ENCODE data around the gene RCC1.
"Not testable (repeated sequence)": the region's sequence is repeated elsewhere in the genome, so short reads cannot be mapped to it uniquely, and the experiment has no call there.

The RCC1 gene

GRCh38 chr1:28541414-28542015, 35.7 kb downstream of the RCC1 start:
- in situ Hi-C loops (cut with MboI; ENCODE audit: low sequenced_read_pairs): not testable (repeated sequence)

DNA sequence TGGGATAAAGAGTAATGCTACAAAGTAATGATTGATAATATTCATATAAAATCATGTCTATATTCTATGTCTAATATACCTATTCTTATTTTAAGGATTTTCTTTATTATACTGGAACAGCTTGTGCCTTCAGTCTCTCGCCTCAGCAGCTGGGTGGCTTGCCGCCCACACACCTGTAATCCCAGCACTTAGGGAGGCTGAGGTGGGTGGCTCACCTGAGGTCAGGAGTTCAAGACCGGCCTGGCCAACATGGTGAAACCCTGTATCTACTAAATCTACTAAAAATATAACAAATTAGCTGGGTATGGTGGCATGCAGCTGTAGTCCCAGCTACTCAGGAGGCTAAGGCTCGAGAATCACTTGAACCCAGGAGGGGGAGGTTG, 39.4 kb downstream of the RCC1 start:
- in situ Hi-C loops (cut with MboI; ENCODE audit: low sequenced_read_pairs): no loop called here

GRCh38 chr1:28548318-28548717, 42.5 kb downstream of the RCC1 start:
- in situ Hi-C loops (cut with MboI; ENCODE audit: low sequenced_read_pairs): no loop called here

DNA sequence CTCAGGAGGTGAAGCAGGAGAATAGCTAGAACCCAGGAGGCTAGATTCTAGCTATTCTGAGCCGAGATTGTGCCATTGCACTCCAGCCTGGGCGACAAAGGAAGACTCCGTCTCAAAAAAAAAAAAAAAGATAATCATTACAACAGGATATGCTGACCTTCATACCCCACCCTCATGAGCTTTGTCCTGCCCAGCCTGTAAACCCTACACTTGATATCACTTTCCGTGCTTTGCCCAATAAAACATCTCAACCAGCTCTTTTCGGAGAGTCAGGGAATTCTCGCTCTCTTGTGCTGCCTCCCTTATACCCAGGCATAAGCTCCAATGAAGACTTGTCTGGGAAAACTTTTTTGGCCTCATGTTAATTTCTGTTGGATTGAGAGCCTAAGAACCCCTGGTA, 45.5 kb downstream of the RCC1 start:
- in situ Hi-C loops (cut with MboI; ENCODE audit: low sequenced_read_pairs): no loop called here

- in situ Hi-C loops (cut with MboI; ENCODE audit: low sequenced_read_pairs): no loop called here
Measured at GRCh38 chr1:28552758-28553663, 47.2 kb downstream of the RCC1 start, which contains the start of gene TRNAU1AP. TSS of gene TRNAU1AP (plus strand) at chr1:28553085. CDS start at chr1:28553111, 26 bp downstream.

GRCh38 chr1:28560886-28561285, 55.0 kb downstream of the RCC1 start:
- in situ Hi-C loops (cut with MboI; ENCODE audit: low sequenced_read_pairs): no loop called here

- in situ Hi-C loops (cut with MboI; ENCODE audit: low sequenced_read_pairs): no loop called here
Measured at GRCh38 chr1:28564310-28564709, 58.5 kb downstream of the RCC1 start.

- in situ Hi-C loops (cut with MboI; ENCODE audit: low sequenced_read_pairs): no loop called here
Measured at GRCh38 chr1:28565040-28565439, 59.2 kb downstream of the RCC1 start.

GRCh38 chr1:28565726-28566125, 59.9 kb downstream of the RCC1 start:
- in situ Hi-C loops (cut with MboI; ENCODE audit: low sequenced_read_pairs): no loop called here

- in situ Hi-C loops (cut with MboI; ENCODE audit: low sequenced_read_pairs): no loop called here
Measured at GRCh38 chr1:28566931-28567330, 61.1 kb downstream of the RCC1 start.

- in situ Hi-C loops (cut with MboI; ENCODE audit: low sequenced_read_pairs): no loop called here
Measured at GRCh38 chr1:28571911-28572310, 66.1 kb downstream of the RCC1 start.

GRCh38 chr1:28572891-28573290, 67.0 kb downstream of the RCC1 start:
- in situ Hi-C loops (cut with MboI; ENCODE audit: low sequenced_read_pairs): not testable (repeated sequence)

GRCh38 chr1:28573564-28573963, 67.7 kb downstream of the RCC1 start:
- in situ Hi-C loops (cut with MboI; ENCODE audit: low sequenced_read_pairs): no loop called here

GRCh38 chr1:28577052-28577678, 71.3 kb downstream of the RCC1 start:
- in situ Hi-C loops (cut with MboI; ENCODE audit: low sequenced_read_pairs): no loop called here

DNA sequence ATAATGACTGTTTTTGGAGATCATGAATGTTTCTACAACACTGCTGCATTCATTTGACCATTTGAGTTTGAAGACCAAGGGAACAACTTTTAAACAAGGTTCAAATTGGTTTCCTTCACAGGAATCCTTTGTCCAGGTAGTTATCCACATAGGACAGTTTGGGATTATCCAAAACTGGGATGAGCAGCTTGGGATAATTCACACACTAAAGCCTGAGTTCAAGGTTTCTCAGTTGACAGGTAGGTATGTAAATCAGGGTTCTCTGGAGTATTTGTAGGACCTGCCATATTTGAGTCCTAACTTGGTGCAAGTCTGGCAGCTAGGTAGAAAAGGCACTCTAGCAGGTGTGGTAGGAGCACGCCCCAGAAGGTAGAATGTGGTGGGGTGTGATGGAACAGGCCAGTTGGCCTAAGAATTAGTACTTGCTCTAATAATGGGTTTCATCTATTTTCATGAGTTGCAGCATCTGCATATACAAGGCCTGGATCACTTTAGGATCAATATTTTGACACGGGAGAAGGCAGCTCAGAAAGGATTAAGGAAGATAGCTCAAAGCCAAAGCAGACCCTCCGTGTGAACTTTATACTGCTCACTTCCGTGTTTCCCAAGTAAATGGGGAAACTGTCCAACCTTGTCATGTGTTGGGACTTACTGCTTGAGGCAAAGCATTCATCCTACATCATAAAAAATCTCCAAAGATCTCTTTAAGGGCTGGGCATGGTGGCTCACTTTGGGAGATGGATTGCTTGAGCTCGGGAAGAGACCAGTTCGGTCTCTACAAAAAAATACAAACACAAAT, 72.1 kb downstream of the RCC1 start:
- in situ Hi-C loops (cut with MboI; ENCODE audit: low sequenced_read_pairs): no loop called here

- in situ Hi-C loops (cut with MboI; ENCODE audit: low sequenced_read_pairs): no loop called here
Measured at GRCh38 chr1:28578696-28579218, 72.9 kb downstream of the RCC1 start.

DNA sequence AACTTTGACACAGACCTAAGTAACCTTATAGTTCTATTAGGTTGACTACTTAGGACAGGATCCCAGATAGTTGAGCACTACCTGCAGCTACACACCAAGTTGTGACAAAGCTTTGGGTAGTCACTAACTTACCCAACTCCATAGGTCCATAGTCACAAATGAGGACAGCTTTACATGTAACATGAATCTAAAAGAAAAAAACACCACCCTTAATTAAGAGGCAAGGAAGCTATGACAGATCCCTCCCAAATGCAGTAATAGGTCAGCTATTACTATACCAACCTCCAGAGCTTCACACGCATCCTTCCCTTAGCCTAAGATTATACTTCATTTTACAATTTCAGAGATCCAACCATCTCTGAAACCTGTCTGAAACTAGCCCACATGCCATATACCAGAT, 73.6 kb downstream of the RCC1 start:
- in situ Hi-C loops (cut with MboI; ENCODE audit: low sequenced_read_pairs): no loop called here

DNA sequence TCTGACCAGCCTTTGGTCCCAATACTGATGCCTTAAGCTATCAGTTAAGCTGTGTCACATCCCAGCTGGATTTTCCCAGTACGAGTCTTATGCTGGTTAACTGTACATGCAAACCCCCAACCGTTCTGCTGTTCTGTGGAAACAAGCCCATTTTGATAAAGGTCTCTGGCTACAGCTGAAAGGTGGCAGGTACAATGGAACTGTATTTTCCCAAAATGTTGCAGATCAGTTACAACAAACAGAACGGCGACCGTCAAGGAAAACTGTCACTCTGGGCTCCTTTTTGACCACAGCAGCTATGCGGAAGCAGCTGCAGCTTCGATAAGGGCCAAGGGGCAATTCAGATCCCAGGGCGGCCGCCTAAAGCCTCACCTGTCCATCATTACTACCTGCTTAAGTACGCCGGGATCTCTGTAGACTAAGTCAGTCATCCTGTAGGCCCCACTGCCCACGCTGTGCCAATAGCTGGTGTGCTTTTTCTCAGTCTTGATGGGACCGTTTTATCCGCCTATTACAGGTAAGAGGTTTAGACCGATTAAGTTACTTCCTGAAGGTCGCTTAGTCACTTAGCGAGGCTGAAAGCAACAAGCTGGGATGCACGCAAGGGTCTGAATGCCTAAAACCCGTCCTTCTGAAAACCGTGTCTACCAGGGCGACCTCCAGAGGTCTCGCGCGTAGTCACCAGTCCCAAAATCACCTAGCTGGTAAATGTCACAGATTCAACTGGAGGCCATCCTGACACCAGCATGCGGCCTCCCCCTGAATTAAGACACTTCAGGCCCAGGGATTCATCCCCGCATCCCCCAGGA, 75.1 kb downstream of the RCC1 start:
- in situ Hi-C loops (cut with MboI; ENCODE audit: low sequenced_read_pairs): no loop called here

DNA sequence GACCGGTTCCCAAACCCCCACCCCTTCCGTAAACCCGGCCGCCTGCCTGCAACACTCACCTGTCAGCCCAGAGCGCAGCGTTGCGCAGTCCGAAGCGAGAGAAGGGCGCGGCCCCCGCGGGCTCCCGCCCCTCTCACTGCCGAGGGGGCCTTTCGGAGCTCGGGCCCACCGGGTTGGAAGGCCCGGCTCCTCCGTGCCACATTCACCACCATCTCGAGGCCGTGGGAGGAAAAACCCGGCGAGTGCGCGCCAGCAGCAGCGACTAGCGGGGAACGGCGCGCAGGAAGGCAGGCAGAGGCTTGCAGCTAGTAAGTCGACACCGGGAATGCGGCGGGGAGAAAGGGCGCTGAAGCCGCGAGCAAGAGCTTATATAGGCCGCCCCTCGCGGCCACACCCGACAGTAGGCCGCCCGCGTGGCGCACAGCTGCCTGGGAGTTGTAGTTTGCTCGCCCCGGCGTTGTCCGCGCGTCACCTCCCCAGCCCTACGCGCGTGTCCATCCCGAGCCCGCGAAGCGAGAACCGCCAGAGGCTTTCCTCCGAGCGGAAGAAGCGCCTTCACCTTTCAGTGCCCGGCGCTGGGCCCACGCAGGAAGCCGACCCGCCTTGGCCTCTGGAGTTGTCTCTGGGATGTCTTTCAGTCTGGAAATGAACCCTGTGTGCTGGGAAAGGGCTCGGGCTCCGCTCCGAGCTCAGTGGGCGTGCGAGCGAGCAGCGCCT, 75.8 kb downstream of the RCC1 start:
- in situ Hi-C loops (cut with MboI; ENCODE audit: low sequenced_read_pairs): no loop called here

All from HL-60/S4 treated with retinoic acid at 250 ng/mL for 4 days and 3 days (cell line).